Mesothelial cell of epicardium (in vitro differentiated cells): ENCODE results near the gene VEPH1. TPM values are rescaled to one million over a fixed set of nuclear protein-coding genes. Genes with fewer than 3 reads are reported as not detected.

Experiments used
- DNase-seq, 2 experiments: peaks; one replicate each; pipeline ENCODE4 v3.0.0; 2021; ENCODE audit warnings: low spot score in 2 of 2; ENCODE audit not compliant: unreplicated experiment in 2 of 2
- H3K27ac Mint-ChIP-seq: 2 replicates; pipeline ENCODE4 v1.8.0; 2021; ENCODE audit warnings: mixed read lengths
- H3K27me3 Mint-ChIP-seq: 2 replicates; pipeline ENCODE4 v1.8.0; 2021; ENCODE audit warnings: low read depth, mixed read lengths
- H3K36me3 Mint-ChIP-seq: 2 replicates; pipeline ENCODE4 v1.8.0; 2021; ENCODE audit warnings: mixed read lengths
- H3K4me1 Mint-ChIP-seq: 2 replicates; pipeline ENCODE4 v1.8.0; 2021; ENCODE audit warnings: mixed read lengths
- H3K4me3 Mint-ChIP-seq: 2 replicates; pipeline ENCODE4 v1.8.0; 2021; ENCODE audit warnings: mild to moderate bottlenecking, moderate library complexity, mixed read lengths
- H3K9me3 Mint-ChIP-seq: 2 replicates; pipeline ENCODE4 v1.8.0; 2021; ENCODE audit warnings: mixed read lengths
- total RNA-seq: library from RNA; stranded (reverse); gene quantifications from 3 replicates; pipeline ENCODE4 v1.2.1, GENCODE V29; 2021
- TF ChIP-seq, protein P1 (sequence below): fragments of 200-600 bp; sonication (generic); IDR thresholded peaks from one replicate; pipeline ENCODE4 v1.5.0; 2021; ENCODE audit warnings: antibody characterized with exemption; ENCODE audit not compliant: unreplicated experiment

The VEPH1 gene
- total RNA-seq, 1 donor from 2014 or later: 10.2 TPM

DNA sequence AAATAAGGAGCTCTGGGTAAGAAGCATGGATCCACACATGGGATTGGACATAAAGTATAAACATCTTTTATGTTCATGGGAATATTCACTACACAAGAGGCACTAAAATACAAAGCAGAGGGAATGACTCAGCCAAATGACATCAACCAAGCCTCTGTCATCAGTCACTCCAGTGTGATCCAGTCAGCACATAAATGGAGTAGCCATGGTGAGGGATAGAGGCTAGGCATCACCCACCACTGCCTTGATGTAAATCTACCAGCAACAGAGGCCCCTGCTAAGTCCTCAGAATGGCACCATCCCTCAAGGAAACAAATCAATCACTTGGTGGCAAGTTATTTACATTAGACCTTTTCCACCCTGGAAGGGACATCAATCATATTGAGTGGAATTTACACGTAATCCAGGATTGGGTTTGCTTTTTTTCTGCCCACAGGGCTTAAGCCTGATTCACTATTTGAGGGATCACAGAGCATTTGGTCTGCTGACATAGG, 27.2 kb downstream of the VEPH1 start:
- Mint-ChIP-seq H3K9me3 (peaks cover 7% of the 10 kb centered on the region), H3K4me3 (no peak overlapping the region), H3K27me3 (no peaks in the 10 kb centered on the region), H3K4me1 (peaks cover 4% of the 10 kb centered on the region), H3K36me3 (no peaks in the 10 kb centered on the region), H3K27ac (no peak overlapping the region)
- DNase-seq: no peak
- TF ChIP-seq, protein P1, sequence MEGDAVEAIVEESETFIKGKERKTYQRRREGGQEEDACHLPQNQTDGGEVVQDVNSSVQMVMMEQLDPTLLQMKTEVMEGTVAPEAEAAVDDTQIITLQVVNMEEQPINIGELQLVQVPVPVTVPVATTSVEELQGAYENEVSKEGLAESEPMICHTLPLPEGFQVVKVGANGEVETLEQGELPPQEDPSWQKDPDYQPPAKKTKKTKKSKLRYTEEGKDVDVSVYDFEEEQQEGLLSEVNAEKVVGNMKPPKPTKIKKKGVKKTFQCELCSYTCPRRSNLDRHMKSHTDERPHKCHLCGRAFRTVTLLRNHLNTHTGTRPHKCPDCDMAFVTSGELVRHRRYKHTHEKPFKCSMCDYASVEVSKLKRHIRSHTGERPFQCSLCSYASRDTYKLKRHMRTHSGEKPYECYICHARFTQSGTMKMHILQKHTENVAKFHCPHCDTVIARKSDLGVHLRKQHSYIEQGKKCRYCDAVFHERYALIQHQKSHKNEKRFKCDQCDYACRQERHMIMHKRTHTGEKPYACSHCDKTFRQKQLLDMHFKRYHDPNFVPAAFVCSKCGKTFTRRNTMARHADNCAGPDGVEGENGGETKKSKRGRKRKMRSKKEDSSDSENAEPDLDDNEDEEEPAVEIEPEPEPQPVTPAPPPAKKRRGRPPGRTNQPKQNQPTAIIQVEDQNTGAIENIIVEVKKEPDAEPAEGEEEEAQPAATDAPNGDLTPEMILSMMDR: no peak

DNA sequence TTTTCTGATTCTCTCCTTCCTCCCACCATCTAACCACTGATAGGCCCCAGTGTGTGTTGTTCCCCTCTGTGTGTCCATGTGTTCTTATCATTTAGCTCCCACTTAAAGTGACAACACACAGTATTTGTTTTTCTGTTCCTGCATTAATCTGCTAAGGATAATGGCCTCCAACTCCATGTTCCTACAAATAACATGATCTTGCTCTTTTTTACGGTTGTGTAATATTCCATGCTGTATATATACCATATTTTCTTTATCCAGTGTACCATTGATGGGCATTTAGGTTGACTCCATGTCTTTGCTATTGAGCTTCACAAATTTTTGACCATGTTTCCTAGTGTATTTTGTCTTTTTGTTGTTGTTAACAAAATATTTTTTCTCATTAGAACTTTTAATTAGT, 30.6 kb downstream of the VEPH1 start:
- Mint-ChIP-seq H3K4me1 (no peaks in the 10 kb centered on the region), H3K27ac (no peak overlapping the region), H3K4me3 (no peak overlapping the region), H3K9me3 (peaks cover 7% of the 10 kb centered on the region), H3K36me3 (no peaks in the 10 kb centered on the region), H3K27me3 (no peaks in the 10 kb centered on the region)
- DNase-seq: no peak
- TF ChIP-seq, protein P1: no peak

DNA sequence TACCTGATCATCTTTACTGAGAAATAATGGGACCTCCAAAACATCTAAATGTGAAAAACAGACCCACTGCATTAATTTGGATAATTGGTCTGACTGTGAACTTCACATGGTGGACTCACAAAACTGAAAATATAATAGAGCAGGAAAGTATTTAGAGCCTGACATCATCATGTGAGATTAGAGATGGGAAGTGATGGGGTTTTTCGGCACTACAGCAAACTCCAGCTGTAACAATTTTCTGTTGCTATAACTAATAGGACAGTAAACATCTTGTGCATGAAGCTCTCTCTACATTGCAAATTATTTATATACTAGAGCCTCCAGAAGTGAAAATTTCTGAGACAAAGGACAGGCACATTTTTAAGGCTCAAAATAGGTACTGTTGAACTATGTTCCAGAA, 32.2 kb downstream of the VEPH1 start:
- Mint-ChIP-seq H3K4me1 (no peaks in the 10 kb centered on the region), H3K9me3 (no peaks in the 10 kb centered on the region), H3K27ac (no peak overlapping the region), H3K4me3 (no peak overlapping the region), H3K27me3 (no peaks in the 10 kb centered on the region), H3K36me3 (no peaks in the 10 kb centered on the region)
- no peak for DNase-seq
- TF ChIP-seq, protein P1: no peak

DNA sequence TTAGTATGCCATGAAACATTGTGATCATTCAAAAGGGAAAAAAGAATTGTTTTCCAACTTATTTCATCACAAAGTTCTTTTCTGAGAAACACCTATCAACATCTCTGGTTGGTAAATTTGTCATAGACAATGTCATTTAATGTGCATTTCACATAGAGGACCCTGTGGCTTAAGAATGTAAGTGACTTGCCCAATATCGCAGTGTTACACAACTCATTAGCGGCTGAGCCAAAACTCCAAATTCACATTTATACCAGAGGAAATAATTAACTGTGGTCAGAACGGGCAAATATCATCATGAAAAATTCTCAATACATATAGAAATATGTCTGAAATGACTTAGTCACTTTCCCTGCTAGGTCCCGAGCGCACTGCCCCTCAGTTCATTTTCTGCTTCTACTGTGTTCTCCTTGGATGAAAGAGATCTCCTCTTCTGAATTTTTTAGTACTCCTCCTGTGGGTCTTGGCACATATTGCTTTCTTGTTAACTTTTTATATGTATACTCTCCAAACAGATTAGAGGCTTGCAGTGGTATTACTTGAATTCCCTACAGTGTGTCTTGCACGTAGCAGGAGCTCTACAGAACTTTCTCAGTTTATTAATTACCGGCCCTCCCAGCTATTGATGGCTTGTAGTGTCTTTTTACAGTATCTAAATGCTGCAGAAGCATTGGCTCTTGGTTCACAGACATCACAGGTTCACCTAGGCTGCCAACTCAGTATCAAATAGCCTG, 33.5 kb downstream of the VEPH1 start:
- Mint-ChIP-seq H3K9me3 (no peaks in the 10 kb centered on the region), H3K27ac (no peak overlapping the region), H3K36me3 (no peaks in the 10 kb centered on the region), H3K27me3 (no peaks in the 10 kb centered on the region), H3K4me3 (no peak overlapping the region), H3K4me1 (no peaks in the 10 kb centered on the region)
- TF ChIP-seq, protein P1: no peak
- no peak for DNase-seq

DNA sequence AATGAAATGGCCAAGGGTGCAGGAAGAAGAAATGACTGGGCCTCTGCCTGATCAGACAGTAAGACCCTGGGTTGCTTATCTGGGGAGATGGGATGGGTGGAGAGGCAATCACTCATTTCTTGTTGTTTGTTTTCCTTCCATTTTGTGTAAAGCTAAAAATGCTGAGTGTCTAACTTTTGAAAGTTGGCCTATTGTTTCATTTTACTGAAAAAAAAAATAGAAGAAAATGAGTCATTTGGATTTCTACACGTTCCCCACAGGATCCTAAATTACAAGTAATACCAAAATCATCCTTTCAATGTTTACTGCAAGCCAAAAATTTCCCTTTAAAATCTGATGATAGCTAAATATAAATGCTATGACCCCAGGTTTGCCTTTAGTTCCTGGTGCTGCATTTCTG, 36.0 kb downstream of the VEPH1 start:
- Mint-ChIP-seq H3K4me3 (no peak overlapping the region), H3K36me3 (no peaks in the 10 kb centered on the region), H3K27ac (no peak overlapping the region), H3K9me3 (no peaks in the 10 kb centered on the region), H3K4me1 (no peaks in the 10 kb centered on the region), H3K27me3 (no peaks in the 10 kb centered on the region)
- TF ChIP-seq, protein P1: no peak
- no peak for DNase-seq
